ENCODE data around the gene MRTO4.
"Not testable (repeated sequence)": the region's sequence is repeated elsewhere in the genome, so short reads cannot be mapped to it uniquely, and the experiment has no call there.

The MRTO4 gene

GRCh38 chr1:19260211-19261138 is 8.9 kb downstream of the MRTO4 start:
- no peak overlapping the region for H3K4me3 ChIP-seq (ENCODE audit: low read length)
- TF ChIP-seq, protein P1, sequence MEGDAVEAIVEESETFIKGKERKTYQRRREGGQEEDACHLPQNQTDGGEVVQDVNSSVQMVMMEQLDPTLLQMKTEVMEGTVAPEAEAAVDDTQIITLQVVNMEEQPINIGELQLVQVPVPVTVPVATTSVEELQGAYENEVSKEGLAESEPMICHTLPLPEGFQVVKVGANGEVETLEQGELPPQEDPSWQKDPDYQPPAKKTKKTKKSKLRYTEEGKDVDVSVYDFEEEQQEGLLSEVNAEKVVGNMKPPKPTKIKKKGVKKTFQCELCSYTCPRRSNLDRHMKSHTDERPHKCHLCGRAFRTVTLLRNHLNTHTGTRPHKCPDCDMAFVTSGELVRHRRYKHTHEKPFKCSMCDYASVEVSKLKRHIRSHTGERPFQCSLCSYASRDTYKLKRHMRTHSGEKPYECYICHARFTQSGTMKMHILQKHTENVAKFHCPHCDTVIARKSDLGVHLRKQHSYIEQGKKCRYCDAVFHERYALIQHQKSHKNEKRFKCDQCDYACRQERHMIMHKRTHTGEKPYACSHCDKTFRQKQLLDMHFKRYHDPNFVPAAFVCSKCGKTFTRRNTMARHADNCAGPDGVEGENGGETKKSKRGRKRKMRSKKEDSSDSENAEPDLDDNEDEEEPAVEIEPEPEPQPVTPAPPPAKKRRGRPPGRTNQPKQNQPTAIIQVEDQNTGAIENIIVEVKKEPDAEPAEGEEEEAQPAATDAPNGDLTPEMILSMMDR (conservative IDR thresholded peaks at IDR 0.05; ENCODE audit: low read depth, low read length) = no peak
- no peak for DNase-seq (ENCODE audit: low read depth)

DNA sequence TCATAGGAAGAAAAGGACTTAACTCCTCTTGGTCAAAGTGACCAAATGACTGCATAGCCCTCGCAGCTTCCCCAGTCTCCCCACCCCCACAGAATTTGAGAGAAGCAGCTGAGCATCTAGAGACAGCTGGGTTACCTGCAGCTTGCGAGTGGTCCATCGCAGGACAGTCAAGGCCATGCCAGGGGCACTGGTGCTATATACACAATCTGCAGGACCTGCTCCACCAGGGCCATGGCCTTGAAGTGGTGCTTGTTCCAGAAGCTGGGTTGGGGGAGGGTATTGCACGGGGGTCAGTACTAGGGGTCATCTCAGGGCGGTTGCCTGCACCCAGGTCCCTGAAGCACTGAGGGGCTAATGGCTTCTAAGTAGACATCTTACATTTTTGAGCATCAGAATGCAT is 10.4 kb downstream of the MRTO4 start:
- DNase-seq (ENCODE audit: low read depth) = no peak
- H3K4me3 ChIP-seq (ENCODE audit: low read length) = no peak overlapping the region
- TF ChIP-seq, protein P1 (conservative IDR thresholded peaks at IDR 0.05; ENCODE audit: low read depth, low read length) = no peak

GRCh38 chr1:19262744-19263143 is 11.1 kb downstream of the MRTO4 start:
- no peak overlapping the region for H3K4me3 ChIP-seq (ENCODE audit: low read length)
- DNase-seq (ENCODE audit: low read depth) = no peak
- TF ChIP-seq, protein P1 (conservative IDR thresholded peaks at IDR 0.05; ENCODE audit: low read depth, low read length) = no peak

DNA sequence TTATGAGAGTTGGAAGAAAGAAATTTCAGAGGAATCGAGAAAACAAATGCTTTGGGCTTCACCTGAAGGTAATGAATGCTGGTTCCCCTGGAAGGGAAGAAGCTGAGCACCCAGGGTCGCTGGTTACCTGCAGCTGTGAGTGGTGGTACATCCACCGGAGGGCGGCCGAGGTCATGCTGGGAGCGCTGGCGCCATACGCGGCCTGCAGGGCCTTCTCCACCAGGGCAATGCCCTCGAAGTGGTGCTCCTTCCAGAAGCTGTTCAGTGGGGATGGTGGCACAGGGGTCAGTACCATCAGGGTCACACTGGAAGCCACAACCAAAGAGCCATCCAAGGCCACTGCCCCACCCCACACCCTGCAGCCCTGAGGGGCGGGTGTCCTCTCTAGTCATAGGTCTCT is 16.8 kb downstream of the MRTO4 start:
- no peak for DNase-seq (ENCODE audit: low read depth)
- TF ChIP-seq, protein P1 (conservative IDR thresholded peaks at IDR 0.05; ENCODE audit: low read depth, low read length) = no peak
- H3K4me3 ChIP-seq (ENCODE audit: low read length) = no peak overlapping the region

DNA sequence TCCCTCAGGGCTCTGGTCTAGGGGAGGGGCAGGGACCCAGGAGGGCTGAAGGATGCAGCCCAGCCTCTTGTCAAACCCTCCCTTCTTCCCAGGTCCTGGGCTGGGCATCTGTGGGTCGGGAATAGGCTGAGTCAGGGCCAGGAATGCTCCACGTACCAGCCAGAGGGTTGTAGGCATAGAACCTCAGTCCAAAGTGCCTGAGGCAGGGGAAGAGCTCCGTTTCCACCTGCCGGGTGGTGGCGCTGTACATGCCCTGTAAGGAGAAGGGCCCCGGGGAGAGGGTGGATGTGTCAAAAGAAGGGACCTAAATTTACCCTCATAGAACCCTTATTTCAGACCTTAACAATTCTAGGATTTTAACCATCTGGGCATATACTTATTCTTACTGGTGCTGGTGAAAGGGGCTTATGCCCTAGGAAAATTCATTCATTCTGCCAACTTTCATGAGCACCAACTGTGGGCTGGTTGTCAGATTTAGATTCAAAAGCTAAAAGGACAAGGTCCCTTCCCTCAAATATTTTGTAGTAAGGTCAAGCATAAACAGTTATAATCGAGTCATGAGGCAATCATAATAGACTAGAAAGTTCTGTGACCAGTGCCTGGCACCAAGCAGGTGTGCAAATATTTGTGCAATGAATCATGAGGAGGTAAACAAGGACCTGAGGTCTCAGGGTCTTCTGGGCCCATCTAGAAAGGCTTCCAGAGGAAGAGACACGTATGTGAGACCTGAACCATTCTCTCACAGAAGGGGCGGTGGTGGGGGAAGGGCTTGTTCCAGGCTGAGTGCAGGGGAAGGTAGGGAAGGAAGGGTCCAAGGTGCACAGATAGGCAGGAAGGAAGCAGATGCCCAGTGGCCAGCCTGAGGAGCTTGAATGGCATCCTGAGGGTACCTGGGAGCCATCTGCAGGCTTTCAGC is 18.1 kb downstream of the MRTO4 start:
- DNase-seq (ENCODE audit: low read depth); H3K4me3 ChIP-seq (ENCODE audit: low read length): not testable (repeated sequence)
- TF ChIP-seq, protein P1 (conservative IDR thresholded peaks at IDR 0.05; ENCODE audit: low read depth, low read length) = peak; percentile 35

- DNase-seq (ENCODE audit: low read depth); H3K4me3 ChIP-seq (ENCODE audit: low read length): not testable (repeated sequence)
These were observed 18.7 kb downstream of the MRTO4 start for GRCh38 chr1:19270343-19270730.

DNA sequence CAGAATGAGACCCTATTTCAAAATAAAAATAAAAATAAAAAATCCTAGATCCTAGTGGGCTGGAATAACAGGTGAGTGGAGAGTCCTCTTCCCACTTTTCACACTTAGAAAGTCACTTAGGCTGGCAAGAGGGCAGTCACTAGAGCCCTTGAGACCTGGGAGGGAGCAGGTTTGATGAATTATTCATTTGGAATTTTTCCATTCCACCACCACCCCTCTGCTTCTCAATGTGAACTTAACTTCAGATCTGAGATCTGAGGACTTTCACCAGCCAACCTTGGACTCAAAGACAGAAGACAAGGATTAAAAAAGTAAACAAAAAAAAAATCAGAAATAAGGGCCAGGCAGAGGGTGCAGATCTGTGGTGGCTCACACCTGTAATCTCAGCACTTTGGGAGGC is 20.5 kb downstream of the MRTO4 start:
- H3K4me3 ChIP-seq (ENCODE audit: low read length) = no peak overlapping the region
- TF ChIP-seq, protein P1 (conservative IDR thresholded peaks at IDR 0.05; ENCODE audit: low read depth, low read length) = no peak
- DNase-seq (ENCODE audit: low read depth) = no peak
